Endothelial cell of umbilical vein (primary cell): ENCODE data around the gene SLC2A4. TPM values are rescaled to one million over a fixed set of nuclear protein-coding genes. Genes with fewer than 3 reads are reported as not detected.

Experiments
- BruUV-seq: library from RNA; stranded (reverse); fragments of 400-500 nt; replicated peaks from 2 replicates; lab custom pipeline; 2021; lab: Mats Ljungman, UMichigan
- CTCF ChIA-PET: fragments of 300-600, 350-600 bp; sonication (Branson Sonifier 250); formaldehyde crosslinking; loops from one replicate; lab custom pipeline; 2021; ENCODE audit warnings: antibody characterized with exemption, inconsistent platforms; lab: Charles Lee
- POLR2A ChIA-PET: fragments of 300-600, 350-600 bp; sonication (Branson Sonifier 250); formaldehyde crosslinking; loops from one replicate; lab custom pipeline; 2021; ENCODE audit warnings: antibody characterized with exemption, inconsistent platforms; lab: Charles Lee
- DNase-seq: peaks from one replicate; pipeline ENCODE4 v3.0.0-alpha.2; 2011; ENCODE audit warnings: low read depth, low spot score
- FAIRE-seq: peaks from 2 replicates; lab custom pipeline; 2011; peaks lifted over from hg19 to GRCh38; lab: Jason Lieb, UNC
- H2AFZ ChIP-seq: 2 replicates; pipeline ENCODE4 v1.6.0; 2012; ENCODE audit warnings: low read depth, low read length, control low read depth, inconsistent platforms
- H3K27ac ChIP-seq: 2 replicates; pipeline ENCODE4 v1.5.1; 2011; ENCODE audit warnings: low read depth, mild to moderate bottlenecking, control low read depth, low read length, moderate library complexity; ENCODE audit not compliant: insufficient read depth
- H3K27me3 ChIP-seq, 2 experiments: 2 replicates each; pipeline versions ENCODE4 v1.6.0 to v1.6.1; 2011; ENCODE audit warnings: low read length in 2 of 2, mixed read lengths in 1 of 2; ENCODE audit not compliant: control insufficient read depth in 2 of 2, insufficient read depth in 2 of 2
- H3K36me3 ChIP-seq, 2 experiments: 2 replicates in 1 of 2; 3 replicates in 1 of 2; pipeline ENCODE4 v1.5.1; 2011; ENCODE audit warnings: low read length in 2 of 2, mild to moderate bottlenecking in 1 of 2, moderate library complexity in 1 of 2; ENCODE audit not compliant: control insufficient read depth in 2 of 2, insufficient read depth in 2 of 2; ENCODE audit errors: extremely low read depth in 1 of 2
- H3K4me1 ChIP-seq: 3 replicates; pipeline ENCODE4 v1.5.1; 2011; ENCODE audit warnings: mild to moderate bottlenecking, low read length; ENCODE audit not compliant: control insufficient read depth, insufficient read depth; ENCODE audit errors: extremely low read depth
- H3K4me2 ChIP-seq: 2 replicates; pipeline ENCODE4 v1.6.1; 2011; ENCODE audit warnings: low read length, control low read depth, mixed read lengths; ENCODE audit not compliant: insufficient read depth
- H3K4me3 ChIP-seq, 3 experiments: fragments of 200-600 bp in 1 of 3; sonication (generic), shearing (Covaris generic) in 1 of 3; replicated peaks in 1 of 3; 2 replicates each; pipeline ENCODE4 v1.5.1; 2011 to 2016; ENCODE audit warnings: control low read depth in 3 of 3, low read length in 3 of 3, mild to moderate bottlenecking in 2 of 3, inconsistent platforms in 1 of 3, low read depth in 1 of 3, moderate library complexity in 1 of 3; ENCODE audit not compliant: insufficient read depth in 1 of 3
- H3K79me2 ChIP-seq: 2 replicates; pipeline ENCODE4 v1.6.0; 2012; ENCODE audit warnings: low read length, inconsistent platforms; ENCODE audit not compliant: control insufficient read depth, insufficient read depth
- H3K9ac ChIP-seq: replicated peaks from 2 replicates; pipeline ENCODE3; 2011; ENCODE audit warnings: low read length, control low read depth; ENCODE audit not compliant: insufficient read depth; ENCODE audit errors: extremely low read depth
- H3K9me1 ChIP-seq: replicated peaks from 3 replicates; pipeline ENCODE4 v1.6.0; 2011; ENCODE audit warnings: mild to moderate bottlenecking, low read length; ENCODE audit not compliant: control insufficient read depth, insufficient read depth; ENCODE audit errors: extremely low read depth
- H3K9me3 ChIP-seq: replicated peaks from 2 replicates; pipeline ENCODE4 v1.5.1; 2012; ENCODE audit warnings: low read length, inconsistent platforms; ENCODE audit not compliant: control insufficient read depth, insufficient read depth
- H4K20me1 ChIP-seq: replicated peaks from 2 replicates; pipeline ENCODE3; 2011; ENCODE audit warnings: mild to moderate bottlenecking, low read length; ENCODE audit not compliant: control insufficient read depth, insufficient read depth; ENCODE audit errors: extremely low read depth
- CTCF ChIP-seq, 2 donors: IDR thresholded peaks; 1 replicate in 1 of 2; 2 replicates in 1 of 2; pipeline ENCODE4 v1.5.1; 2011; ENCODE audit warnings: low read length in 2 of 2, mild to moderate bottlenecking in 2 of 2, moderate library complexity in 2 of 2, control low read depth in 1 of 2, inconsistent platforms in 1 of 2, low read depth in 1 of 2; ENCODE audit not compliant: insufficient read depth in 1 of 2; ENCODE audit errors: extremely low read depth in 1 of 2
- FOS ChIP-seq: IDR thresholded peaks from 2 replicates; pipeline ENCODE4 v1.6.1; 2011; ENCODE audit warnings: mild to moderate bottlenecking, low read length, moderate library complexity, borderline replicate concordance; ENCODE audit not compliant: insufficient read depth
- GATA2 ChIP-seq: IDR thresholded peaks from 2 replicates; pipeline ENCODE4 v1.7.0; 2011; ENCODE audit warnings: low read depth, mild to moderate bottlenecking, moderate library complexity, mixed read lengths, low read length; ENCODE audit not compliant: insufficient read length, insufficient read depth
- JUN ChIP-seq: IDR thresholded peaks from 2 replicates; pipeline ENCODE4 v1.6.1; 2011; ENCODE audit warnings: borderline replicate concordance, low read depth; ENCODE audit not compliant: insufficient read length, insufficient read depth
- MAX ChIP-seq: IDR thresholded peaks from 2 replicates; pipeline ENCODE4 v1.6.1; 2011; ENCODE audit not compliant: insufficient read depth, insufficient read length
- MYC ChIP-seq: IDR thresholded peaks from one replicate; pipeline ENCODE4 v1.6.1; 2011; ENCODE audit warnings: mild to moderate bottlenecking, low read depth, low read length
- POLR2A ChIP-seq: IDR thresholded peaks from 2 replicates; pipeline ENCODE4 v1.6.1; 2012; ENCODE audit warnings: low read depth, mild to moderate bottlenecking, control low read depth, low read length
- POLR2AphosphoS5 ChIP-seq: IDR thresholded peaks from 2 replicates; pipeline ENCODE4 v1.6.1; 2012; ENCODE audit warnings: low read depth, mild to moderate bottlenecking, control low read depth, low read length, moderate library complexity; ENCODE audit not compliant: insufficient read depth
- dilution Hi-C: fragments of 300-500 bp; cut with MboI; formaldehyde crosslinking; loops from one replicate; pipeline ENCODE4 v1.15.0; 2019; ENCODE audit warnings: low sequenced_read_pairs; ENCODE audit not compliant: extremely low pct_ligation_motif_present
- intact Hi-C: fragments of 100-400 bp; cut with micrococcal nuclease; formaldehyde crosslinking; loops from one replicate; pipeline ENCODE4 v1.10.0; 2022
- polyA plus RNA-seq, 4 experiments: library from polyadenylated mRNA; depleted of rRNA in 3 of 4; stranded (reverse) in 3 of 4; unstranded in 1 of 4; fragments of >200 nt; gene quantifications; 2 replicates each; pipeline versions ENCODE4 v1.2.1 to v1.2.3, GENCODE V29; 2011 to 2012; ENCODE audit warnings: missing spikeins in 1 of 4
- total RNA-seq: library from RNA; stranded (reverse); gene quantifications from 2 replicates; pipeline ENCODE4 v1.2.3, GENCODE V29; 2021

Gene SLC2A4
- total and polyA plus RNA-seq, 2 donors (not counting 3 experiments of a cell fraction or from before 2014, with no cell fraction given) = 0.12 TPM; not detected in 1

GRCh38 chr17:7234083-7234951 lies 47.2 kb upstream of the SLC2A4 start, which contains the start of gene DVL2:
TSS of gene DVL2 (minus strand) at chr17:7234517. CDS start at chr17:7234262, 255 bp downstream.
- H4K20me1 ChIP-seq = peaks cover 4% of the 10 kb centered on the region
- TF ChIP-seq FOS (no peak), MYC (peak; percentile 55), JUN (no peak), GATA2 (no peak), CTCF (IDR thresholded peaks at IDR 0.05; ENCODE audit: extremely low read depth in 1 of 2, insufficient read depth in 1 of 2, low read depth in 1 of 2, low read length in 2 of 2) (no peak), POLR2A (peak; percentile 97), POLR2AphosphoS5 (peak; percentile 99), MAX (peak; percentile 99)
- H2AFZ ChIP-seq = no peak within 1 kb of the TSS
- H3K27ac ChIP-seq = peak within 1 kb of the TSS; percentile 29
- no peaks in the 10 kb centered on the region for H3K27me3 ChIP-seq
- peaks cover 12% of the 10 kb centered on the region for H3K4me1 ChIP-seq
- FAIRE-seq (peak; percentile 98), DNase-seq (peak; percentile 96)
- ChIA-PET CTCF (interaction anchor here (1.0 to 2.8 kb wide), 3 partner anchors 13 to 62 kb away, joined by 3 to 13 read pairs (median 5); no protein-coding TSS in a partner anchor), POLR2A (interaction anchor here (0.5 to 0.6 kb wide), 2 partner anchors 36 to 271 kb away, joined by 3 to 6 read pairs; no protein-coding TSS in a partner anchor)
- dilution Hi-C loops = no loop called here
- H3K9me3 ChIP-seq = no peaks in the 10 kb centered on the region
- H3K9ac ChIP-seq = peak within 1 kb of the TSS; percentile 74
- no peaks in the 10 kb centered on the region for H3K9me1 ChIP-seq
- peak within 1 kb of the TSS; percentile 86 for H3K4me2 ChIP-seq
- peaks cover 69% of the 10 kb centered on the region for H3K79me2 ChIP-seq
- TSS peak; percentile 17 for BruUV-seq
- intact Hi-C loops = loop anchor here (1.0 kb wide), 1 partner anchor 13 kb away; no protein-coding TSS in a partner anchor
- peak within 1 kb of the TSS; percentile 43 to 83 (median 55) for H3K4me3 ChIP-seq
- peaks cover 14 to 32% of the 10 kb centered on the region in 2 experiments for H3K36me3 ChIP-seq
